HepG2 (cell line): ENCODE results near the gene ETV5. TPM values are rescaled to one million over a fixed set of nuclear protein-coding genes. Genes with fewer than 3 reads are reported as not detected.

ENCODE experiments used
- ATAC-seq: fragments of 200-7000 bp; cut with Tn5 transposase; 3 replicates; pipeline ENCODE4 v1.9.1; 2020; ENCODE audit warnings: mild to moderate bottlenecking, moderate library complexity
- BruUV-seq: library from RNA; stranded (reverse); fragments of 400-500 nt; replicated peaks from 2 replicates; lab custom pipeline; 2021; lab: Mats Ljungman, UMichigan
- CTCF ChIA-PET: fragments of 300-600 bp; formaldehyde crosslinking; extraction: SDS; loops from one replicate; lab custom pipeline; 2021; ENCODE audit warnings: low total read pairs, inconsistent platforms, low intra/inter-chr PET ratio; lab: Yijun Ruan, JAX
- POLR2A ChIA-PET: fragments of 350-600 bp; sonication (Branson Sonifier 250); formaldehyde crosslinking; loops from one replicate; lab custom pipeline; 2020; ENCODE audit warnings: antibody characterized with exemption, inconsistent platforms; lab: Yijun Ruan, JAX
- DNase-seq: peaks from one replicate; pipeline ENCODE4 v3.0.0-alpha.2; 2015; ENCODE audit warnings: low spot score
- FAIRE-seq: peaks from 3 replicates; lab custom pipeline; 2011; peaks lifted over from hg19 to GRCh38; lab: Jason Lieb, UNC
- H2AFZ ChIP-seq: one replicate; pipeline ENCODE4 v1.6.1; 2011; ENCODE audit warnings: low read length, inconsistent platforms
- H3K27ac ChIP-seq: fragments of 300-600 bp; 3 replicates; pipeline ENCODE4 v1.8.0; 2011; ENCODE audit warnings: mixed run types, mild to moderate bottlenecking, mixed read lengths, low read length, inconsistent platforms; ENCODE audit not compliant: insufficient read depth; ENCODE audit errors: extremely low read length
- H3K27me3 ChIP-seq, 2 experiments: fragments of 200-600 bp in 1 of 2; 2 replicates in 1 of 2; 3 replicates in 1 of 2; pipeline versions ENCODE4 v1.6.0 to v1.8.0; 2011; ENCODE audit warnings: low read length in 2 of 2, mild to moderate bottlenecking in 2 of 2, moderate library complexity in 2 of 2, inconsistent platforms in 1 of 2; ENCODE audit not compliant: insufficient read depth in 2 of 2, control insufficient read depth in 1 of 2
- H3K36me3 ChIP-seq, 2 experiments: fragments of 200-600 bp in 1 of 2; replicated peaks in 1 of 2; 2 replicates in 1 of 2; 3 replicates in 1 of 2; pipeline versions ENCODE4 v1.5.1 to v1.8.0; 2011; ENCODE audit warnings: low read length in 2 of 2, inconsistent platforms in 1 of 2; ENCODE audit not compliant: insufficient read depth in 2 of 2, control insufficient read depth in 1 of 2
- H3K4me1 ChIP-seq: 2 replicates; pipeline ENCODE4 v1.5.1; 2012; ENCODE audit warnings: low read length, inconsistent platforms; ENCODE audit not compliant: insufficient read depth
- H3K4me2 ChIP-seq: 2 replicates; pipeline ENCODE4 v1.6.0; 2011; ENCODE audit warnings: low read depth, low read length, inconsistent platforms
- H3K4me3 ChIP-seq, 3 experiments: fragments of 200-600 bp in 1 of 3; sonication (generic), shearing (Covaris generic) in 1 of 3; replicated peaks in 1 of 3; 2 replicates each; pipeline ENCODE4 v1.5.1; 2011 to 2016; ENCODE audit warnings: low read length in 3 of 3, inconsistent platforms in 2 of 3, low read depth in 2 of 3, mild to moderate bottlenecking in 2 of 3, control low read depth in 1 of 3, mixed read lengths in 1 of 3; ENCODE audit not compliant: insufficient read depth in 1 of 3
- H3K79me2 ChIP-seq: one replicate; pipeline ENCODE4 v1.6.1; 2011; ENCODE audit warnings: low read length, inconsistent platforms; ENCODE audit not compliant: insufficient read depth
- H3K9ac ChIP-seq: 2 replicates; pipeline ENCODE4 v1.6.0; 2011; ENCODE audit warnings: mild to moderate bottlenecking, low read depth, low read length, inconsistent platforms; ENCODE audit not compliant: insufficient read depth
- H3K9me3 ChIP-seq: 2 replicates; pipeline ENCODE4 v1.5.1; 2012; ENCODE audit warnings: mild to moderate bottlenecking, low read length
- H4K20me1 ChIP-seq: 2 replicates; pipeline ENCODE4 v1.6.0; 2011; ENCODE audit warnings: inconsistent platforms, mild to moderate bottlenecking, low read length, moderate library complexity; ENCODE audit not compliant: insufficient read depth
- ASH2L ChIP-seq: fragments of 300-600, 200-600 bp; sonication (generic); IDR thresholded peaks from 2 replicates; pipeline ENCODE4 v1.7.0; 2017; ENCODE audit warnings: low read depth, mild to moderate bottlenecking, moderate library complexity, mixed read lengths, low read length; ENCODE audit not compliant: insufficient read length
- BCL6 ChIP-seq: IDR thresholded peaks from 2 replicates; pipeline ENCODE4 v1.6.1; 2016; ENCODE audit warnings: missing genetic modification reagents, missing compliant biosample characterization
- KDM3A ChIP-seq: IDR thresholded peaks from 2 replicates; pipeline ENCODE4 v1.6.1; 2018; ENCODE audit warnings: low read depth, missing compliant biosample characterization
- ZFP36 ChIP-seq: fragments of 150-350 bp; IDR thresholded peaks from 2 replicates; pipeline ENCODE4 v1.6.1; 2018; ENCODE audit warnings: borderline replicate concordance, low read length, low read depth; ENCODE audit not compliant: partially characterized antibody
- ZNF556 ChIP-seq: sonication (generic); formaldehyde crosslinking; IDR thresholded peaks from 2 replicates; pipeline ENCODE4 v1.4.0; 2020; ENCODE audit warnings: mild to moderate bottlenecking, missing genetic modification reagents, borderline replicate concordance
- ZNF567 ChIP-seq: sonication (generic); formaldehyde crosslinking; IDR thresholded peaks from 2 replicates; pipeline ENCODE4 v1.8.1; 2023; ENCODE audit warnings: mild to moderate bottlenecking, missing genetic modification reagents, borderline replicate concordance
- ZNF780A ChIP-seq: sonication (generic); formaldehyde crosslinking; IDR thresholded peaks from 2 replicates; pipeline ENCODE4 v1.8.0; 2022; ENCODE audit warnings: mild to moderate bottlenecking, missing genetic modification reagents, moderate library complexity
- ZNF878 ChIP-seq: sonication (generic); formaldehyde crosslinking; IDR thresholded peaks from 2 replicates; pipeline ENCODE4 v1.8.1; 2023; ENCODE audit warnings: mild to moderate bottlenecking, missing genetic modification reagents, moderate library complexity
- WGBS: methylation state at CpG from one replicate; pipeline ENCODE4 v1.1.6; 2017; ENCODE audit warnings: low lambda C conversion rate; 5-methylcytosine and 5-hydroxymethylcytosine counted together
- in situ Hi-C: cut with HindIII; loops from 2 replicates; pipeline ENCODE4 v1.10.0; 2017; ENCODE audit warnings: low pct_unique_long_range_greater_than_20kb; ENCODE audit not compliant: extremely low pct_ligation_motif_present
- intact Hi-C: fragments of 100-400 bp; cut with micrococcal nuclease; formaldehyde crosslinking; loops from one replicate; pipeline ENCODE4 v1.10.0; 2022; ENCODE audit not compliant: unreplicated experiment
- polyA plus RNA-seq, 8 experiments: library from polyadenylated mRNA; depleted of rRNA in 3 of 8; stranded (reverse) in 7 of 8; unstranded in 1 of 8; fragments of >200 nt; fragmentation: Illumina TruSeq in 4 of 8; extraction: Trizol in 4 of 8; gene quantifications; 2 replicates each; pipeline versions ENCODE4 v1.2.1 to v1.2.3, GENCODE V29; 2011 to 2016; ENCODE audit warnings: low read depth in 4 of 8, missing spikeins in 1 of 8, mixed read lengths in 1 of 8; ENCODE audit not compliant: insufficient read depth in 1 of 8
- total RNA-seq, 5 experiments: library from RNA; depleted of rRNA; stranded (reverse); fragments of >200 nt; fragmentation: Illumina TruSeq; extraction: Trizol; gene quantifications; 2 replicates each; pipeline ENCODE4 v1.2.3, GENCODE V29; 2016; ENCODE audit warnings: low read depth in 1 of 5
- TF ChIP-seq, protein P1 (sequence below): sonication (generic); formaldehyde crosslinking; IDR thresholded peaks from 2 replicates; pipeline ENCODE4; 2020; ENCODE audit warnings: missing genetic modification reagents, mild to moderate bottlenecking, borderline replicate concordance
- TF ChIP-seq, protein P2 (sequence below): IDR thresholded peaks from 2 replicates; pipeline ENCODE4 v1.6.1; 2016; ENCODE audit warnings: missing compliant biosample characterization, missing genetic modification reagents, borderline replicate concordance
- TF ChIP-seq, protein P3 (sequence below): sonication (generic); formaldehyde crosslinking; IDR thresholded peaks from 2 replicates; pipeline ENCODE4 v1.4.0; 2020; ENCODE audit warnings: mild to moderate bottlenecking, missing genetic modification reagents
- TF ChIP-seq, protein P4 (sequence below): sonication (generic); formaldehyde crosslinking; IDR thresholded peaks from 2 replicates; pipeline ENCODE4 v1.9.0; 2022; ENCODE audit warnings: missing genetic modification reagents, mild to moderate bottlenecking, borderline replicate concordance

ETV5 gene
- total and polyA plus RNA-seq, 2 of the 13 experiments (the other 11 are each of a cell fraction or from before 2014, with no cell fraction given): 52.9 to 57.2 TPM

DNA sequence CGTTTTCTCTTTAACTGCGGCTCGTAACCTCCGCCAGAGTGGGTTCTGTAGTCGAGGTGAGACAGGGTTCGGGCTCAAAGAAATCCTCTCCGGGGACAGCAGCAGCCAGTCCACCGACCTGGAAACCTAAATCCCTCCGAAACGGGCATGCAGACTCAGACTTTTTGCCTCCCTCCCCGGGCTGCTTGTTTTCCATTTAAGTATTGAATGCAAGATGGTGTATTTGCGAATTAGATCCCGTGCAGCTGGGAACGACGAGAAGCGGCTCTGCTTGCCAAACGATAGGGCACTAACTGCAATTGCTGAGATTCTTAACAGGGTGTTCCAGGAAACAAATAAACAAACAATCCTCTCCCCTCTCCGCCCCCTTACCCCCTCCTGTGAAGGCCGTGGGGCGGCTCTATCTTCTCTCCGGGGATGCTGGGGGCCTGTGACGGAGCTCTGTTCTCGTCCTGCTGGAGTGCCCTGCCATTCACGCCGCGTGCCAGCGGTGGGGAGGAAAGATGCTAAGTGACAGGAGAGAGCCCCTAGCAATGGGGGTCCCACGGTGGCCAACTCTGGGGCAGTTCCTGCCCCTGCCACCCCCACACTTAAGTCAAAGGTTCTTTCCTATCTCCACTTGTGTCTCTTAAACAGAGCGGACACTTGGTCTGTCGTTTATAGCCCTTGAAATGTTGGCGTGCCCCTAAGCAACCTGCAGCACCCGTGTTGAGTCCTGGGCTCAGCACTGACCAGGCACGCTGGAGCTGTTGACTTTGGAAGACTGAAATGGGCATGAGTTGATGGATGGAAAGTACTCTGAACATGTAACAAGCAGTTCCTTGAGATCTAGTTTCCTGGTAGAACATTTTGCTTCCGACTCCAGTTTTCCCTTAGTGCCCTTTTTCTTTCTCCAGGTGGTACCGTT lies 1.3 kb upstream of the ETV5 start:
- no peak for DNase-seq
- no peak for FAIRE-seq
- in situ Hi-C loops: loop anchor here (10.0 kb wide), 1 partner anchor 135 kb away; no protein-coding TSS in a partner anchor
- H3K27ac ChIP-seq: peak overlapping the region; percentile 92
- H3K4me2 ChIP-seq: peak overlapping the region; percentile 98
- peak; percentile 8 for ATAC-seq
- peaks cover 33% of the 10 kb centered on the region for H3K79me2 ChIP-seq
- H3K36me3 ChIP-seq: 0 out of 5 replicates have a peak, but pooled peaks cover 0 to 6% of the 10 kb centered on the region in 2 experiments
- CTCF ChIA-PET: interaction anchor here (1.3 kb wide), 1 partner anchor 132 kb away, joined by 4 read pairs; no protein-coding TSS in a partner anchor
- intact Hi-C loops: loop anchor here (1.0 to 2.0 kb wide), 2 partner anchors 65 to 132 kb away; no protein-coding TSS in a partner anchor
- peaks cover 0 to 3% of the 10 kb centered on the region in 2 experiments; a peak in 1 of 5 replicates for H3K27me3 ChIP-seq
- 3% methylated on average over 24 of the region's 35 CpGs for WGBS
- peaks cover 47% of the 10 kb centered on the region for H3K4me1 ChIP-seq
- POLR2A ChIA-PET: interaction anchor here (0.8 to 4.9 kb wide), 12 partner anchors 12 to 132 kb away, joined by 3 to 110 read pairs (median 6); no protein-coding TSS in a partner anchor
- H3K4me3 ChIP-seq: peak overlapping the region; percentile 65 to 83 (median 77)
- H3K9ac ChIP-seq: peak overlapping the region; percentile 85
- no peaks in the 10 kb centered on the region for H3K9me3 ChIP-seq
- peaks cover 12% of the 10 kb centered on the region for H4K20me1 ChIP-seq
- peak overlapping the region; percentile 47 for H2AFZ ChIP-seq
- BruUV-seq: no TSS peak
- TF ChIP-seq, protein P1, sequence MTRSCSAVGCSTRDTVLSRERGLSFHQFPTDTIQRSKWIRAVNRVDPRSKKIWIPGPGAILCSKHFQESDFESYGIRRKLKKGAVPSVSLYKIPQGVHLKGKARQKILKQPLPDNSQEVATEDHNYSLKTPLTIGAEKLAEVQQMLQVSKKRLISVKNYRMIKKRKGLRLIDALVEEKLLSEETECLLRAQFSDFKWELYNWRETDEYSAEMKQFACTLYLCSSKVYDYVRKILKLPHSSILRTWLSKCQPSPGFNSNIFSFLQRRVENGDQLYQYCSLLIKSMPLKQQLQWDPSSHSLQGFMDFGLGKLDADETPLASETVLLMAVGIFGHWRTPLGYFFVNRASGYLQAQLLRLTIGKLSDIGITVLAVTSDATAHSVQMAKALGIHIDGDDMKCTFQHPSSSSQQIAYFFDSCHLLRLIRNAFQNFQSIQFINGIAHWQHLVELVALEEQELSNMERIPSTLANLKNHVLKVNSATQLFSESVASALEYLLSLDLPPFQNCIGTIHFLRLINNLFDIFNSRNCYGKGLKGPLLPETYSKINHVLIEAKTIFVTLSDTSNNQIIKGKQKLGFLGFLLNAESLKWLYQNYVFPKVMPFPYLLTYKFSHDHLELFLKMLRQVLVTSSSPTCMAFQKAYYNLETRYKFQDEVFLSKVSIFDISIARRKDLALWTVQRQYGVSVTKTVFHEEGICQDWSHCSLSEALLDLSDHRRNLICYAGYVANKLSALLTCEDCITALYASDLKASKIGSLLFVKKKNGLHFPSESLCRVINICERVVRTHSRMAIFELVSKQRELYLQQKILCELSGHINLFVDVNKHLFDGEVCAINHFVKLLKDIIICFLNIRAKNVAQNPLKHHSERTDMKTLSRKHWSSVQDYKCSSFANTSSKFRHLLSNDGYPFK: 0 out of 2 replicates have a peak, but pooled peaks have one; percentile 30
- no peak for TF ChIP-seq ZNF780A (CRISPR knock-in tag)
- 0 out of 2 replicates have a peak, but pooled peaks have one; percentile 23 for TF ChIP-seq ZNF556 (CRISPR knock-in tag)
- TF ChIP-seq, protein P2, sequence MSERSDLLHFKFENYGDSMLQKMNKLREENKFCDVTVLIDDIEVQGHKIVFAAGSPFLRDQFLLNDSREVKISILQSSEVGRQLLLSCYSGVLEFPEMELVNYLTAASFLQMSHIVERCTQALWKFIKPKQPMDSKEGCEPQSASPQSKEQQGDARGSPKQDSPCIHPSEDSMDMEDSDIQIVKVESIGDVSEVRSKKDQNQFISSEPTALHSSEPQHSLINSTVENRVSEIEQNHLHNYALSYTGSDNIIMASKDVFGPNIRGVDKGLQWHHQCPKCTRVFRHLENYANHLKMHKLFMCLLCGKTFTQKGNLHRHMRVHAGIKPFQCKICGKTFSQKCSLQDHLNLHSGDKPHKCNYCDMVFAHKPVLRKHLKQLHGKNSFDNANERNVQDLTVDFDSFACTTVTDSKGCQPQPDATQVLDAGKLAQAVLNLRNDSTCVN (CRISPR knock-in tag): 0 out of 2 replicates have a peak, but pooled peaks have one; percentile 30
- TF ChIP-seq KDM3A (CRISPR knock-in tag): no peak
- TF ChIP-seq, protein P3, sequence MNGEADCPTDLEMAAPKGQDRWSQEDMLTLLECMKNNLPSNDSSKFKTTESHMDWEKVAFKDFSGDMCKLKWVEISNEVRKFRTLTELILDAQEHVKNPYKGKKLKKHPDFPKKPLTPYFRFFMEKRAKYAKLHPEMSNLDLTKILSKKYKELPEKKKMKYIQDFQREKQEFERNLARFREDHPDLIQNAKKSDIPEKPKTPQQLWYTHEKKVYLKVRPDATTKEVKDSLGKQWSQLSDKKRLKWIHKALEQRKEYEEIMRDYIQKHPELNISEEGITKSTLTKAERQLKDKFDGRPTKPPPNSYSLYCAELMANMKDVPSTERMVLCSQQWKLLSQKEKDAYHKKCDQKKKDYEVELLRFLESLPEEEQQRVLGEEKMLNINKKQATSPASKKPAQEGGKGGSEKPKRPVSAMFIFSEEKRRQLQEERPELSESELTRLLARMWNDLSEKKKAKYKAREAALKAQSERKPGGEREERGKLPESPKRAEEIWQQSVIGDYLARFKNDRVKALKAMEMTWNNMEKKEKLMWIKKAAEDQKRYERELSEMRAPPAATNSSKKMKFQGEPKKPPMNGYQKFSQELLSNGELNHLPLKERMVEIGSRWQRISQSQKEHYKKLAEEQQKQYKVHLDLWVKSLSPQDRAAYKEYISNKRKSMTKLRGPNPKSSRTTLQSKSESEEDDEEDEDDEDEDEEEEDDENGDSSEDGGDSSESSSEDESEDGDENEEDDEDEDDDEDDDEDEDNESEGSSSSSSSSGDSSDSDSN (CRISPR knock-in tag): peak; percentile 34; the same call in 1 of the 2 replicates
- no peak for TF ChIP-seq ZFP36
- peak; percentile 9 for TF ChIP-seq ASH2L
- TF ChIP-seq, protein P4, sequence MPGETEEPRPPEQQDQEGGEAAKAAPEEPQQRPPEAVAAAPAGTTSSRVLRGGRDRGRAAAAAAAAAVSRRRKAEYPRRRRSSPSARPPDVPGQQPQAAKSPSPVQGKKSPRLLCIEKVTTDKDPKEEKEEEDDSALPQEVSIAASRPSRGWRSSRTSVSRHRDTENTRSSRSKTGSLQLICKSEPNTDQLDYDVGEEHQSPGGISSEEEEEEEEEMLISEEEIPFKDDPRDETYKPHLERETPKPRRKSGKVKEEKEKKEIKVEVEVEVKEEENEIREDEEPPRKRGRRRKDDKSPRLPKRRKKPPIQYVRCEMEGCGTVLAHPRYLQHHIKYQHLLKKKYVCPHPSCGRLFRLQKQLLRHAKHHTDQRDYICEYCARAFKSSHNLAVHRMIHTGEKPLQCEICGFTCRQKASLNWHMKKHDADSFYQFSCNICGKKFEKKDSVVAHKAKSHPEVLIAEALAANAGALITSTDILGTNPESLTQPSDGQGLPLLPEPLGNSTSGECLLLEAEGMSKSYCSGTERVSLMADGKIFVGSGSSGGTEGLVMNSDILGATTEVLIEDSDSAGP: no peak
- TF ChIP-seq BCL6 (CRISPR knock-in tag): no peak
- 0 out of 2 replicates have a peak, but pooled peaks have one; percentile 35 for TF ChIP-seq ZNF567 (CRISPR knock-in tag)
- TF ChIP-seq ZNF878 (CRISPR knock-in tag): no peak
